HCT116 (cell line): Measurements from ENCODE around the gene TEX11.

Experiments
- EZH2 ChIP-seq: fragments of 200-600 bp; sonication (generic); IDR thresholded peaks from 2 replicates; pipeline ENCODE4 v1.6.1; 2017; ENCODE audit warnings: antibody characterized with exemption, mixed run types
- EZH2phosphoT487 ChIP-seq: fragments of 200-600 bp; IDR thresholded peaks from 2 replicates; pipeline ENCODE4 v1.6.1; 2018; ENCODE audit warnings: antibody characterized with exemption, borderline replicate concordance
- JUND ChIP-seq: IDR thresholded peaks from 2 replicates; pipeline ENCODE4 v1.6.1; 2012
- POLR2A ChIP-seq: IDR thresholded peaks from 2 replicates; pipeline ENCODE4 v1.7.0; 2011; ENCODE audit warnings: borderline replicate concordance; ENCODE audit not compliant: insufficient read depth, insufficient read length; ENCODE audit errors: extremely low read depth
- POLR2AphosphoS5 ChIP-seq: IDR thresholded peaks from 2 replicates; pipeline ENCODE4 v1.6.1; 2011; ENCODE audit warnings: mild to moderate bottlenecking, low read depth, low read length, moderate library complexity
- SRF ChIP-seq: IDR thresholded peaks from 2 replicates; pipeline ENCODE4 v1.6.1; 2012; ENCODE audit warnings: low read depth
- YY1 ChIP-seq: IDR thresholded peaks from 2 replicates; pipeline ENCODE4 v1.6.1; 2011; ENCODE audit warnings: low read length, low read depth, moderate library complexity, mild to moderate bottlenecking; ENCODE audit not compliant: insufficient replicate concordance; ENCODE audit errors: extremely low read depth
- TF ChIP-seq, protein P1 (sequence below), 3 experiments: fragments of 200-600 bp in 1 of 3; sonication (generic) in 1 of 3; IDR thresholded peaks in 2 of 3; conservative IDR thresholded peaks in 1 of 3; 2 replicates each; pipeline ENCODE4 v1.5.1; 2012 to 2017; ENCODE audit warnings: low read depth in 2 of 3, low read length in 2 of 3, antibody characterized with exemption in 1 of 3, borderline replicate concordance in 1 of 3, control low read depth in 1 of 3, mild to moderate bottlenecking in 1 of 3, mixed read lengths in 1 of 3, mixed run types in 1 of 3, moderate library complexity in 1 of 3; ENCODE audit not compliant: insufficient read depth in 1 of 3

DNA sequence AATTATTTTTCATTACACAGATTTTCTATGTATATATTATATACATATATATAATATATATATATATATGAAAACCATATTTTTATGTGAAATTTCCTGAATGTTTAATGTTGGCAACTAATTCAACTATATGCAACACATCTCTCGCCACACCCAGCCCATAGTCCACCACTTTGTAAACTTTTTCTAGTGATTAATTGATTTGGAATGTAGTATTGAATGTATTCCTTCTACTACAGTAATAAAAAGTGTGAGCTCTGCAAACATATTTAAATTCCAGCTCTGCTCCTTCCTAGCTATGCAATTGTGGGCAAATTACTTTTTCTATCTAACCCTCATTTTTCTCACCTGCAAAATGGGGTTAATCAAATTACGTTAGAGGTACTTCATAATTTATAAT is 187.8 kb downstream of the TEX11 start:
- TF ChIP-seq, protein P1, sequence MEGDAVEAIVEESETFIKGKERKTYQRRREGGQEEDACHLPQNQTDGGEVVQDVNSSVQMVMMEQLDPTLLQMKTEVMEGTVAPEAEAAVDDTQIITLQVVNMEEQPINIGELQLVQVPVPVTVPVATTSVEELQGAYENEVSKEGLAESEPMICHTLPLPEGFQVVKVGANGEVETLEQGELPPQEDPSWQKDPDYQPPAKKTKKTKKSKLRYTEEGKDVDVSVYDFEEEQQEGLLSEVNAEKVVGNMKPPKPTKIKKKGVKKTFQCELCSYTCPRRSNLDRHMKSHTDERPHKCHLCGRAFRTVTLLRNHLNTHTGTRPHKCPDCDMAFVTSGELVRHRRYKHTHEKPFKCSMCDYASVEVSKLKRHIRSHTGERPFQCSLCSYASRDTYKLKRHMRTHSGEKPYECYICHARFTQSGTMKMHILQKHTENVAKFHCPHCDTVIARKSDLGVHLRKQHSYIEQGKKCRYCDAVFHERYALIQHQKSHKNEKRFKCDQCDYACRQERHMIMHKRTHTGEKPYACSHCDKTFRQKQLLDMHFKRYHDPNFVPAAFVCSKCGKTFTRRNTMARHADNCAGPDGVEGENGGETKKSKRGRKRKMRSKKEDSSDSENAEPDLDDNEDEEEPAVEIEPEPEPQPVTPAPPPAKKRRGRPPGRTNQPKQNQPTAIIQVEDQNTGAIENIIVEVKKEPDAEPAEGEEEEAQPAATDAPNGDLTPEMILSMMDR (IDR thresholded peaks at IDR 0.05 in 2 of 3, conservative IDR thresholded peaks at IDR 0.05 in 1 of 3; ENCODE audit: borderline replicate concordance in 1 of 3, insufficient read depth in 1 of 3, low read depth in 2 of 3, low read length in 2 of 3) = no peak
- TF ChIP-seq EZH2 (no peak), POLR2A (no peak), POLR2AphosphoS5 (no peak), YY1 (no peak), EZH2phosphoT487 (no peak), JUND (no peak), SRF (no peak)
